ENCODE results near the gene KRT72.

KRT72 gene

DNA sequence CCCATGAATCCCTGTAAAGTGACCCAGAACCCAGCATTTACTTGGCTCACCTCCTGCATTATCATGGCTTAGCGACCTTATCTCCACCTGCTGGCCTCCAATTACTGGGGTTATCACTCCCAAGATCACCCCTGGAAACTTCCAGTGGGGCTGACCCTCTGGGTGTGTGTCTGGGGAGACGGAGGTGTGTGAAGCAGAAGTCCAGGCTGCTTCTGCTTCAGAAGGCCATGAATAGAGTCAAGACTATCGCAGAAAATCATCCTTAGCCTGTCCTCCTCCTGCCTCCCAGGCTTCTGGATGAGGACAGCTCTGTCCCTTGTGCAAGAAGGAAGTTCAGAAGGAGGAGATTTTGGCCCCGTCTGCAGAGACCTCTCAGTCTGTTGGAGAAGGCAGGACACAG lies 408 bp upstream of the KRT72 start:
- H3K4me1 ChIP-seq (ENCODE audit: low read length), result no peaks in the 10 kb centered on the region
- DNase-seq, result no peak
- H3K27ac ChIP-seq (ENCODE audit: low read length), result no peak overlapping the region
- no peak for TF ChIP-seq EZH2phosphoT487 (IDR thresholded peaks at IDR 0.05; ENCODE audit: low read length)
- no peak for TF ChIP-seq EZH2 (optimal IDR thresholded peaks at IDR 0.05; ENCODE audit: low read depth, low read length)
- TF ChIP-seq, protein P1, sequence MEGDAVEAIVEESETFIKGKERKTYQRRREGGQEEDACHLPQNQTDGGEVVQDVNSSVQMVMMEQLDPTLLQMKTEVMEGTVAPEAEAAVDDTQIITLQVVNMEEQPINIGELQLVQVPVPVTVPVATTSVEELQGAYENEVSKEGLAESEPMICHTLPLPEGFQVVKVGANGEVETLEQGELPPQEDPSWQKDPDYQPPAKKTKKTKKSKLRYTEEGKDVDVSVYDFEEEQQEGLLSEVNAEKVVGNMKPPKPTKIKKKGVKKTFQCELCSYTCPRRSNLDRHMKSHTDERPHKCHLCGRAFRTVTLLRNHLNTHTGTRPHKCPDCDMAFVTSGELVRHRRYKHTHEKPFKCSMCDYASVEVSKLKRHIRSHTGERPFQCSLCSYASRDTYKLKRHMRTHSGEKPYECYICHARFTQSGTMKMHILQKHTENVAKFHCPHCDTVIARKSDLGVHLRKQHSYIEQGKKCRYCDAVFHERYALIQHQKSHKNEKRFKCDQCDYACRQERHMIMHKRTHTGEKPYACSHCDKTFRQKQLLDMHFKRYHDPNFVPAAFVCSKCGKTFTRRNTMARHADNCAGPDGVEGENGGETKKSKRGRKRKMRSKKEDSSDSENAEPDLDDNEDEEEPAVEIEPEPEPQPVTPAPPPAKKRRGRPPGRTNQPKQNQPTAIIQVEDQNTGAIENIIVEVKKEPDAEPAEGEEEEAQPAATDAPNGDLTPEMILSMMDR (IDR thresholded peaks at IDR 0.05; ENCODE audit: low read length), result no peak
- H3K79me2 ChIP-seq (ENCODE audit: low read length), result no peaks in the 10 kb centered on the region
- H3K9ac ChIP-seq (ENCODE audit: low read length), result no peak overlapping the region
- no peaks in the 10 kb centered on the region for H3K9me2 ChIP-seq (replicated peaks; ENCODE audit: insufficient read depth, low read length)
- no peaks in the 10 kb centered on the region for H4K20me1 ChIP-seq (ENCODE audit: insufficient read depth, low read length)
- no peaks in the 10 kb centered on the region for H3F3A ChIP-seq (ENCODE audit: insufficient read depth, low read length)
- H3K36me3 ChIP-seq (replicated peaks; ENCODE audit: insufficient read depth, low read length), result no peaks in the 10 kb centered on the region
- no peak overlapping the region for H3K4me3 ChIP-seq (ENCODE audit: low read length)
- H2AFZ ChIP-seq (ENCODE audit: low read length), result no peak overlapping the region
- no peaks in the 10 kb centered on the region for H3K9me3 ChIP-seq (replicated peaks; ENCODE audit: insufficient read depth, low read length)
- peaks cover 55% of the 10 kb centered on the region for H3K27me3 ChIP-seq (replicated peaks; ENCODE audit: insufficient read depth, low read length)
- H3K4me2 ChIP-seq (ENCODE audit: low read depth, low read length), result no peak overlapping the region

DNA sequence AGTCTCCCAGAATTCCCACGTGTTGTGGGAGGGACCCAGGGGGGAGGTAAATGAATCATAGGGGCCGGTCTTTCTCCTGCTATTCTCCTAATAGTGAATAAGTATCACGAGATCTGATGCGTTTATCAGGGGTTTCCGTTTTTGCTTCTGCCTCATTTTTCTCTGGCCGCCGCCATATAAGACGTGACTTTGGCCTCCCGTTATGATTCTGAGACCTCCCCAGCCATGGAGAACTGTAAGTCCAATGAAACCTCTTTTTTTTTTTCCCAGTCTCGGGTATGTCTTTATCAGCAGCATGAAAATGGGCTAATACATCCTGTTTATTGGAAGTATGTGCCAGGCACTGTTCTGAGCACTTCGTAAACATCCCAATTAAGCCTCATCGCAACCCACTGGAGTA lies 788 bp downstream of the KRT72 start:
- no peaks in the 10 kb centered on the region for H3K9me2 ChIP-seq (replicated peaks; ENCODE audit: insufficient read depth, low read length)
- no peaks in the 10 kb centered on the region for H3K79me2 ChIP-seq (ENCODE audit: low read length)
- H3K4me1 ChIP-seq (ENCODE audit: low read length), result no peaks in the 10 kb centered on the region
- H3K4me2 ChIP-seq (ENCODE audit: low read depth, low read length), result no peak overlapping the region
- no peaks in the 10 kb centered on the region for H3K9me3 ChIP-seq (replicated peaks; ENCODE audit: insufficient read depth, low read length)
- no peak for TF ChIP-seq EZH2phosphoT487 (IDR thresholded peaks at IDR 0.05; ENCODE audit: low read length)
- TF ChIP-seq, protein P1 (IDR thresholded peaks at IDR 0.05; ENCODE audit: low read length), result no peak
- TF ChIP-seq EZH2 (optimal IDR thresholded peaks at IDR 0.05; ENCODE audit: low read depth, low read length), result no peak
- no peak overlapping the region for H2AFZ ChIP-seq (ENCODE audit: low read length)
- no peaks in the 10 kb centered on the region for H3F3A ChIP-seq (ENCODE audit: insufficient read depth, low read length)
- no peak overlapping the region for H3K9ac ChIP-seq (ENCODE audit: low read length)
- H4K20me1 ChIP-seq (ENCODE audit: insufficient read depth, low read length), result no peaks in the 10 kb centered on the region
- no peak for DNase-seq
- H3K36me3 ChIP-seq (replicated peaks; ENCODE audit: insufficient read depth, low read length), result no peaks in the 10 kb centered on the region
- no peak overlapping the region for H3K4me3 ChIP-seq (ENCODE audit: low read length)
- peaks cover 58% of the 10 kb centered on the region for H3K27me3 ChIP-seq (replicated peaks; ENCODE audit: insufficient read depth, low read length)
- no peak overlapping the region for H3K27ac ChIP-seq (ENCODE audit: low read length)

DNA sequence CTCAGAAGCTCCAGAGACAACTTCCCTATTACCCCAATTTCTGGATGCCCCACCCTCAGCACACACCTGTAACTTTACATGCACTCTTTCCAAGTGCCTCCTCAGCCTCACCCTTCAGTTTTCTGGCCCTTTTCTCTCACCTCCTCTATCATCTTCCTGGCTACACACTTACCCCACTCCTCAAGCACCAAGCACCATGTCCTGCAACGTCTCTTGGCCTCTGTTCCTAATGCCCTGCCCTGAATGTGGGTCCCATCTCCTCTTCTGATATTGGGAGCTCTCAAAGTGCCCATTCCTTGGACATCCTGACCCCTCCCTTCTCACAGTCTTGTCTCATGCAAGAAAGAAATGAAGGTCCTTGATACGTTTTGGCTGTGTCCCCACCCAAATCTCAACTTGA lies 1.2 kb downstream of the KRT72 start:
- H3F3A ChIP-seq (ENCODE audit: insufficient read depth, low read length), result no peaks in the 10 kb centered on the region
- no peaks in the 10 kb centered on the region for H3K9me2 ChIP-seq (replicated peaks; ENCODE audit: insufficient read depth, low read length)
- H4K20me1 ChIP-seq (ENCODE audit: insufficient read depth, low read length), result no peaks in the 10 kb centered on the region
- no peaks in the 10 kb centered on the region for H3K36me3 ChIP-seq (replicated peaks; ENCODE audit: insufficient read depth, low read length)
- no peak overlapping the region for H3K27ac ChIP-seq (ENCODE audit: low read length)
- H3K79me2 ChIP-seq (ENCODE audit: low read length), result no peaks in the 10 kb centered on the region
- no peak for TF ChIP-seq EZH2 (optimal IDR thresholded peaks at IDR 0.05; ENCODE audit: low read depth, low read length)
- TF ChIP-seq, protein P1 (IDR thresholded peaks at IDR 0.05; ENCODE audit: low read length), result no peak
- no peak for TF ChIP-seq EZH2phosphoT487 (IDR thresholded peaks at IDR 0.05; ENCODE audit: low read length)
- no peak overlapping the region for H3K4me2 ChIP-seq (ENCODE audit: low read depth, low read length)
- H2AFZ ChIP-seq (ENCODE audit: low read length), result no peak overlapping the region
- H3K27me3 ChIP-seq (replicated peaks; ENCODE audit: insufficient read depth, low read length), result peaks cover 58% of the 10 kb centered on the region
- no peaks in the 10 kb centered on the region for H3K4me1 ChIP-seq (ENCODE audit: low read length)
- no peak overlapping the region for H3K9ac ChIP-seq (ENCODE audit: low read length)
- H3K4me3 ChIP-seq (ENCODE audit: low read length), result no peak overlapping the region
- H3K9me3 ChIP-seq (replicated peaks; ENCODE audit: insufficient read depth, low read length), result no peaks in the 10 kb centered on the region
- no peak for DNase-seq

All from MM.1S (cell line).